GM23338 (cell line): ENCODE measurements around the gene EVL. TPM values are rescaled to one million over a fixed set of nuclear protein-coding genes. Genes with fewer than 3 reads are reported as not detected.

Experiments used
- ATAC-seq: fragments of 200-7000 bp; cut with Tn5 transposase; 3 replicates; pipeline ENCODE4 v1.9.1; 2020
- DNase-seq: peaks from one replicate; pipeline ENCODE4 v3.0.0-alpha.2; 2015; ENCODE audit warnings: low spot score
- H2AFZ ChIP-seq: fragments of 200-600 bp; sonication (generic); 2 replicates; pipeline ENCODE4 v1.8.0; 2016; ENCODE audit warnings: antibody characterized with exemption, mild to moderate bottlenecking, moderate library complexity
- H3F3A ChIP-seq: fragments of 200-600 bp; sonication (generic); replicated peaks from 2 replicates; pipeline ENCODE4 v1.8.0; 2017; ENCODE audit warnings: antibody characterized with exemption, mixed run types, low read depth
- H3K27ac ChIP-seq: fragments of 200-600 bp; sonication (generic); 2 replicates; pipeline ENCODE4 v1.6.1; 2016; ENCODE audit warnings: low read depth
- H3K27me3 ChIP-seq: fragments of 200-600 bp; sonication (generic); 2 replicates; pipeline ENCODE4 v1.8.0; 2016; ENCODE audit warnings: mild to moderate bottlenecking, mixed run types, moderate library complexity; ENCODE audit not compliant: insufficient read depth
- H3K36me3 ChIP-seq: fragments of 200-600 bp; sonication (generic); 2 replicates; pipeline ENCODE4 v1.8.0; 2016; ENCODE audit warnings: mild to moderate bottlenecking; ENCODE audit not compliant: insufficient read depth
- H3K4me1 ChIP-seq: fragments of 200-600 bp; sonication (generic); 2 replicates; pipeline ENCODE4 v1.8.0; 2016; ENCODE audit warnings: mild to moderate bottlenecking, moderate library complexity; ENCODE audit not compliant: insufficient read depth
- H3K4me2 ChIP-seq: fragments of 200-600 bp; sonication (generic); 2 replicates; pipeline ENCODE4 v1.7.1; 2017; ENCODE audit warnings: mixed run types
- H3K4me3 ChIP-seq: fragments of 200-600 bp; sonication (generic); 2 replicates; pipeline ENCODE4 v1.6.1; 2016; ENCODE audit warnings: mixed run types
- H3K79me2 ChIP-seq: fragments of 200-600 bp; sonication (generic); replicated peaks from 2 replicates; pipeline ENCODE4 v1.8.0; 2017; ENCODE audit warnings: mild to moderate bottlenecking; ENCODE audit not compliant: insufficient read depth
- H3K9me2 ChIP-seq: fragments of 200-600 bp; sonication (generic); 2 replicates; pipeline ENCODE4 v1.8.0; 2017; ENCODE audit not compliant: insufficient read depth
- H4K20me1 ChIP-seq: fragments of 200-600 bp; sonication (generic); replicated peaks from 2 replicates; pipeline ENCODE4 v1.8.0; 2017; ENCODE audit warnings: mild to moderate bottlenecking; ENCODE audit not compliant: insufficient read depth
- H3K27ac Mint-ChIP-seq: 2 replicates; pipeline ENCODE4 v1.8.0; 2020; ENCODE audit warnings: inconsistent platforms, mild to moderate bottlenecking, moderate library complexity, mixed read lengths
- H3K27me3 Mint-ChIP-seq: 3 replicates; pipeline ENCODE4 v1.8.0; 2022; ENCODE audit warnings: low read depth, mild to moderate bottlenecking, moderate library complexity, mixed read lengths, inconsistent platforms; ENCODE audit not compliant: insufficient read depth, poor library complexity
- H3K36me3 Mint-ChIP-seq: 3 replicates; pipeline ENCODE4 v1.8.0; 2021; ENCODE audit warnings: low read depth, mild to moderate bottlenecking, inconsistent platforms, moderate library complexity, mixed read lengths
- H3K4me1 Mint-ChIP-seq: 3 replicates; pipeline ENCODE4 v1.8.0; 2020; ENCODE audit warnings: mild to moderate bottlenecking, inconsistent platforms, mixed read lengths
- H3K4me3 Mint-ChIP-seq: 3 replicates; pipeline ENCODE4 v1.8.0; 2021; ENCODE audit warnings: moderate library complexity, mild to moderate bottlenecking, inconsistent platforms, mixed read lengths
- H3K9me3 Mint-ChIP-seq: 3 replicates; pipeline ENCODE4 v1.8.0; 2020; ENCODE audit warnings: moderate library complexity, mild to moderate bottlenecking, inconsistent platforms, mixed read lengths
- CREB1 ChIP-seq: fragments of 250-450 bp; sonication (Bioruptor Pico); IDR thresholded peaks from 2 replicates; pipeline ENCODE4 v1.5.0; 2020; ENCODE audit warnings: low read depth, mild to moderate bottlenecking, moderate library complexity
- EZH2 ChIP-seq: fragments of 200-600 bp; sonication (generic); IDR thresholded peaks from one replicate; pipeline ENCODE4 v1.8.0; 2017; ENCODE audit warnings: antibody characterized with exemption, mild to moderate bottlenecking, low read depth; ENCODE audit not compliant: unreplicated experiment
- EZH2phosphoT487 ChIP-seq: fragments of 200-600 bp; sonication (generic); IDR thresholded peaks from one replicate; pipeline ENCODE4 v1.8.1; 2018; ENCODE audit warnings: antibody characterized with exemption; ENCODE audit not compliant: unreplicated experiment
- JUNB ChIP-seq: IDR thresholded peaks from one replicate; pipeline ENCODE4 v1.6.1; 2016; ENCODE audit warnings: antibody characterized with exemption; ENCODE audit not compliant: unreplicated experiment
- POLR2AphosphoS5 ChIP-seq: IDR thresholded peaks from 2 replicates; pipeline ENCODE4 v1.6.1; 2016; ENCODE audit warnings: antibody characterized with exemption, low read depth
- STAT1 ChIP-seq: IDR thresholded peaks from one replicate; pipeline ENCODE4 v1.6.1; 2016; ENCODE audit warnings: antibody characterized with exemption; ENCODE audit not compliant: unreplicated experiment
- ZNF114 ChIP-seq: fragments of 250-450 bp; sonication (Bioruptor Pico); IDR thresholded peaks from 2 replicates; pipeline ENCODE4 v1.5.0; 2020; ENCODE audit warnings: mild to moderate bottlenecking, moderate library complexity
- ZNF331 ChIP-seq: fragments of 250-450 bp; sonication (Bioruptor Pico); IDR thresholded peaks from 2 replicates; pipeline ENCODE4 v1.5.0; 2020; ENCODE audit warnings: low read depth, mild to moderate bottlenecking, moderate library complexity
- polyA plus RNA-seq: library from polyadenylated mRNA; unstranded; fragments of >200 nt; fragmentation: Nextera tagmentation; extraction: Ambion mirVana; gene quantifications from 2 replicates; pipeline ENCODE4 v1.2.1, GENCODE V29; 2016
- total RNA-seq: library from RNA; depleted of rRNA; stranded (reverse); fragments of >200 nt; shearing (Covaris generic); gene quantifications from 2 replicates; pipeline ENCODE4 v1.2.3, GENCODE V29; 2014
- TF ChIP-seq, protein P1 (sequence below): fragments of 250-450 bp; sonication (Bioruptor Pico); IDR thresholded peaks from 2 replicates; pipeline ENCODE4 v1.5.0; 2020; ENCODE audit warnings: mild to moderate bottlenecking, moderate library complexity
- TF ChIP-seq, protein P2 (sequence below), 2 experiments: fragments of 200-600 bp in 1 of 2; sonication (generic) in 1 of 2; conservative IDR thresholded peaks; 2 replicates each; pipeline versions ENCODE4 v1.5.1 to v1.6.1; 2016 to 2017; ENCODE audit warnings: antibody characterized with exemption in 2 of 2, low read depth in 2 of 2, mild to moderate bottlenecking in 2 of 2, moderate library complexity in 1 of 2
- TF ChIP-seq, protein P3 (sequence below): IDR thresholded peaks from one replicate; pipeline ENCODE4 v1.6.1; 2018; ENCODE audit warnings: antibody characterized with exemption; ENCODE audit not compliant: unreplicated experiment

Gene EVL
- total and polyA plus RNA-seq, 2 experiments from 2014 or later, result 28.2 to 50.5 TPM

DNA sequence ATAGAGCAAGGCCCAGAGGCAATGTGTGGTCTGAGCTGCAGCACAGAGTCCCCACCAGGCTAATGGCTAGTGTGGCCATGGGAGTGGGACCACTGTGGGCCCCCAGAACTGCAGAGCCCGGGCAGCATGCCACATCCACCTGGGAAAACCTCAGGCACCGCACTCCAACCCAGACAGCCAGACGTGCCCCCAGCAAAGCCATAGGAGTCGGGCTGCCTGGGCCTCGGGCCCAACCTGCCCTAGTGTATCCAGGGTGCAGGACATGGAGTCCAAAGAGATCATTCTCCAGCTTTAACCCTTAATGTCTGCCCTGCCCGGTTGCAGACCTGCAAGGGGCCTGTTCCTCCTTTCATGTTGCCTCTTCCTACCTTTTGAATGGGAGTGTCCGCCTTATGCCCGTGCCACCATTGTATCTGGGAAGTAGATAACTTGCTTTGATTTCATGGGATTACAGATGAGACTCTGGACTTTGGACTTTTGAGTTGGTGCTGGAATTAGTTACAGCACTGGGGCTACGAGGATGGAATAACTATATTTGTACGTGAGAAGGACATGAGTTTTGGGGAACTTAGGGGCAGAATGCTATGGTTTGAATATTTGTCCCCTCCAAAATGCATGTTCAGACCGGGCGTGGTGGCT lies 123.3 kb downstream of the EVL start (continued):
- TF ChIP-seq, protein P1, sequence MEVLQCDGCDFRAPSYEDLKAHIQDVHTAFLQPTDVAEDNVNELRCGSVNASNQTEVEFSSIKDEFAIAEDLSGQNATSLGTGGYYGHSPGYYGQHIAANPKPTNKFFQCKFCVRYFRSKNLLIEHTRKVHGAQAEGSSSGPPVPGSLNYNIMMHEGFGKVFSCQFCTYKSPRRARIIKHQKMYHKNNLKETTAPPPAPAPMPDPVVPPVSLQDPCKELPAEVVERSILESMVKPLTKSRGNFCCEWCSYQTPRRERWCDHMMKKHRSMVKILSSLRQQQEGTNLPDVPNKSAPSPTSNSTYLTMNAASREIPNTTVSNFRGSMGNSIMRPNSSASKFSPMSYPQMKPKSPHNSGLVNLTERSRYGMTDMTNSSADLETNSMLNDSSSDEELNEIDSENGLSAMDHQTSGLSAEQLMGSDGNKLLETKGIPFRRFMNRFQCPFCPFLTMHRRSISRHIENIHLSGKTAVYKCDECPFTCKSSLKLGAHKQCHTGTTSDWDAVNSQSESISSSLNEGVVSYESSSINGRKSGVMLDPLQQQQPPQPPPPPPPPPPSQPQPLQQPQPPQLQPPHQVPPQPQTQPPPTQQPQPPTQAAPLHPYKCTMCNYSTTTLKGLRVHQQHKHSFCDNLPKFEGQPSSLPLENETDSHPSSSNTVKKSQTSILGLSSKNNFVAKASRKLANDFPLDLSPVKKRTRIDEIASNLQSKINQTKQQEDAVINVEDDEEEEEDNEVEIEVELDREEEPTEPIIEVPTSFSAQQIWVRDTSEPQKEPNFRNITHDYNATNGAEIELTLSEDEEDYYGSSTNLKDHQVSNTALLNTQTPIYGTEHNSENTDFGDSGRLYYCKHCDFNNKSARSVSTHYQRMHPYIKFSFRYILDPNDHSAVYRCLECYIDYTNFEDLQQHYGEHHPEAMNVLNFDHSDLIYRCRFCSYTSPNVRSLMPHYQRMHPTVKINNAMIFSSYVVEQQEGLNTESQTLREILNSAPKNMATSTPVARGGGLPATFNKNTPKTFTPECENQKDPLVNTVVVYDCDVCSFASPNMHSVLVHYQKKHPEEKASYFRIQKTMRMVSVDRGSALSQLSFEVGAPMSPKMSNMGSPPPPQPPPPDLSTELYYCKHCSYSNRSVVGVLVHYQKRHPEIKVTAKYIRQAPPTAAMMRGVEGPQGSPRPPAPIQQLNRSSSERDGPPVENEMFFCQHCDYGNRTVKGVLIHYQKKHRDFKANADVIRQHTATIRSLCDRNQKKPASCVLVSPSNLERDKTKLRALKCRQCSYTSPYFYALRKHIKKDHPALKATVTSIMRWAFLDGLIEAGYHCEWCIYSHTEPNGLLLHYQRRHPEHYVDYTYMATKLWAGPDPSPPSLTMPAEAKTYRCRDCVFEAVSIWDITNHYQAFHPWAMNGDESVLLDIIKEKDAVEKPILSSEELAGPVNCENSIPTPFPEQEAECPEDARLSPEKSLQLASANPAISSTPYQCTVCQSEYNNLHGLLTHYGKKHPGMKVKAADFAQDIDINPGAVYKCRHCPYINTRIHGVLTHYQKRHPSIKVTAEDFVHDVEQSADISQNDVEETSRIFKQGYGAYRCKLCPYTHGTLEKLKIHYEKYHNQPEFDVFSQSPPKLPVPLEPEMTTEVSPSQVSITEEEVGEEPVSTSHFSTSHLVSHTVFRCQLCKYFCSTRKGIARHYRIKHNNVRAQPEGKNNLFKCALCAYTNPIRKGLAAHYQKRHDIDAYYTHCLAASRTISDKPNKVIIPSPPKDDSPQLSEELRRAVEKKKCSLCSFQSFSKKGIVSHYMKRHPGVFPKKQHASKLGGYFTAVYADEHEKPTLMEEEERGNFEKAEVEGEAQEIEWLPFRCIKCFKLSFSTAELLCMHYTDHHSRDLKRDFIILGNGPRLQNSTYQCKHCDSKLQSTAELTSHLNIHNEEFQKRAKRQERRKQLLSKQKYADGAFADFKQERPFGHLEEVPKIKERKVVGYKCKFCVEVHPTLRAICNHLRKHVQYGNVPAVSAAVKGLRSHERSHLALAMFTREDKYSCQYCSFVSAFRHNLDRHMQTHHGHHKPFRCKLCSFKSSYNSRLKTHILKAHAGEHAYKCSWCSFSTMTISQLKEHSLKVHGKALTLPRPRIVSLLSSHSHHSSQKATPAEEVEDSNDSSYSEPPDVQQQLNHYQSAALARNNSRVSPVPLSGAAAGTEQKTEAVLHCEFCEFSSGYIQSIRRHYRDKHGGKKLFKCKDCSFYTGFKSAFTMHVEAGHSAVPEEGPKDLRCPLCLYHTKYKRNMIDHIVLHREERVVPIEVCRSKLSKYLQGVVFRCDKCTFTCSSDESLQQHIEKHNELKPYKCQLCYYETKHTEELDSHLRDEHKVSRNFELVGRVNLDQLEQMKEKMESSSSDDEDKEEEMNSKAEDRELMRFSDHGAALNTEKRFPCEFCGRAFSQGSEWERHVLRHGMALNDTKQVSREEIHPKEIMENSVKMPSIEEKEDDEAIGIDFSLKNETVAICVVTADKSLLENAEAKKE, result no peak
- TF ChIP-seq, protein P2, sequence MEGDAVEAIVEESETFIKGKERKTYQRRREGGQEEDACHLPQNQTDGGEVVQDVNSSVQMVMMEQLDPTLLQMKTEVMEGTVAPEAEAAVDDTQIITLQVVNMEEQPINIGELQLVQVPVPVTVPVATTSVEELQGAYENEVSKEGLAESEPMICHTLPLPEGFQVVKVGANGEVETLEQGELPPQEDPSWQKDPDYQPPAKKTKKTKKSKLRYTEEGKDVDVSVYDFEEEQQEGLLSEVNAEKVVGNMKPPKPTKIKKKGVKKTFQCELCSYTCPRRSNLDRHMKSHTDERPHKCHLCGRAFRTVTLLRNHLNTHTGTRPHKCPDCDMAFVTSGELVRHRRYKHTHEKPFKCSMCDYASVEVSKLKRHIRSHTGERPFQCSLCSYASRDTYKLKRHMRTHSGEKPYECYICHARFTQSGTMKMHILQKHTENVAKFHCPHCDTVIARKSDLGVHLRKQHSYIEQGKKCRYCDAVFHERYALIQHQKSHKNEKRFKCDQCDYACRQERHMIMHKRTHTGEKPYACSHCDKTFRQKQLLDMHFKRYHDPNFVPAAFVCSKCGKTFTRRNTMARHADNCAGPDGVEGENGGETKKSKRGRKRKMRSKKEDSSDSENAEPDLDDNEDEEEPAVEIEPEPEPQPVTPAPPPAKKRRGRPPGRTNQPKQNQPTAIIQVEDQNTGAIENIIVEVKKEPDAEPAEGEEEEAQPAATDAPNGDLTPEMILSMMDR (conservative IDR thresholded peaks at IDR 0.05; ENCODE audit: low read depth in 2 of 2), result no peak
- TF ChIP-seq EZH2phosphoT487 (no peak), JUNB (no peak), STAT1 (no peak)

DNA sequence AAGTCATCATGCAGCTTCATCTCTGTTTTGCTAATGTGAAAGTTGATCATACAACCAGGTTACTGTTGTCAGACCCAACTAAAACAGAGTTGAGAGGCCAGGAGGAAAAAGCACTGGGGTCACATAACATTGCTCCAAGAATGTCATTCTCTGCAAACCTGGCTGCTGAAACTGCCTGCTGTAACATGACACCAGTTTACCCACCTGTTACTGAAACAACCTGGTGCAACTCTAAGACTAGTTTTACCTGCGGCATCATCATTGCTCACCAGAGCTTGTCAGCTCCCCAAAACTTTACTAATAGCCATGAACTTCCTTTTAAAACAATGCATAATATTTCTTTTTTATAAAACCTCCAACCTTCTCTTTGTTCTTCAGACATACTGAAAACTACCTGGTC lies 124.9 kb downstream of the EVL start:
- Mint-ChIP-seq H3K9me3 (peaks cover 6% of the 10 kb centered on the region; the same call in 1 of the 3 replicates), H3K4me3 (no peak overlapping the region), H3K4me1 (peaks cover 13% of the 10 kb centered on the region), H3K27me3 (peaks cover 16% of the 10 kb centered on the region), H3K27ac (no peak overlapping the region), H3K36me3 (no peaks in the 10 kb centered on the region)
- no peaks in the 10 kb centered on the region for H3K79me2 ChIP-seq
- H3K4me2 ChIP-seq, result no peak overlapping the region
- H3K27ac ChIP-seq, result no peak overlapping the region
- DNase-seq (peak; percentile 71), ATAC-seq (no peak)
- no peaks in the 10 kb centered on the region for H3K9me2 ChIP-seq
- H3K36me3 ChIP-seq, result no peaks in the 10 kb centered on the region
- no peaks in the 10 kb centered on the region; the same call in 1 of the 2 replicates for H4K20me1 ChIP-seq
- no peak overlapping the region for H2AFZ ChIP-seq
- no peak overlapping the region for H3K4me3 ChIP-seq
- H3K4me1 ChIP-seq, result peaks cover 10% of the 10 kb centered on the region
- peaks cover 8% of the 10 kb centered on the region; the same call in 1 of the 2 replicates for H3F3A ChIP-seq
- H3K27me3 ChIP-seq, result no peaks in the 10 kb centered on the region
- no peak for TF ChIP-seq EZH2
- no peak for TF ChIP-seq EZH2phosphoT487
- TF ChIP-seq, protein P3, sequence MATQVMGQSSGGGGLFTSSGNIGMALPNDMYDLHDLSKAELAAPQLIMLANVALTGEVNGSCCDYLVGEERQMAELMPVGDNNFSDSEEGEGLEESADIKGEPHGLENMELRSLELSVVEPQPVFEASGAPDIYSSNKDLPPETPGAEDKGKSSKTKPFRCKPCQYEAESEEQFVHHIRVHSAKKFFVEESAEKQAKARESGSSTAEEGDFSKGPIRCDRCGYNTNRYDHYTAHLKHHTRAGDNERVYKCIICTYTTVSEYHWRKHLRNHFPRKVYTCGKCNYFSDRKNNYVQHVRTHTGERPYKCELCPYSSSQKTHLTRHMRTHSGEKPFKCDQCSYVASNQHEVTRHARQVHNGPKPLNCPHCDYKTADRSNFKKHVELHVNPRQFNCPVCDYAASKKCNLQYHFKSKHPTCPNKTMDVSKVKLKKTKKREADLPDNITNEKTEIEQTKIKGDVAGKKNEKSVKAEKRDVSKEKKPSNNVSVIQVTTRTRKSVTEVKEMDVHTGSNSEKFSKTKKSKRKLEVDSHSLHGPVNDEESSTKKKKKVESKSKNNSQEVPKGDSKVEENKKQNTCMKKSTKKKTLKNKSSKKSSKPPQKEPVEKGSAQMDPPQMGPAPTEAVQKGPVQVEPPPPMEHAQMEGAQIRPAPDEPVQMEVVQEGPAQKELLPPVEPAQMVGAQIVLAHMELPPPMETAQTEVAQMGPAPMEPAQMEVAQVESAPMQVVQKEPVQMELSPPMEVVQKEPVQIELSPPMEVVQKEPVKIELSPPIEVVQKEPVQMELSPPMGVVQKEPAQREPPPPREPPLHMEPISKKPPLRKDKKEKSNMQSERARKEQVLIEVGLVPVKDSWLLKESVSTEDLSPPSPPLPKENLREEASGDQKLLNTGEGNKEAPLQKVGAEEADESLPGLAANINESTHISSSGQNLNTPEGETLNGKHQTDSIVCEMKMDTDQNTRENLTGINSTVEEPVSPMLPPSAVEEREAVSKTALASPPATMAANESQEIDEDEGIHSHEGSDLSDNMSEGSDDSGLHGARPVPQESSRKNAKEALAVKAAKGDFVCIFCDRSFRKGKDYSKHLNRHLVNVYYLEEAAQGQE, result no peak
- TF ChIP-seq JUNB, result no peak
- TF ChIP-seq ZNF114, result no peak
- no peak for TF ChIP-seq CREB1 (CRISPR knock-in tag)
- TF ChIP-seq POLR2AphosphoS5, result no peak
- TF ChIP-seq ZNF331 (CRISPR knock-in tag), result no peak
